Ovary (tissue), 3 donors: ENCODE data around the gene RRP36.

Source experiments
- CTCF ChIP-seq, 3 donors: fragments of 450-650 bp in 2 of 3; fragments of 200-600 bp in 1 of 3; IDR thresholded peaks; one replicate each; pipeline versions ENCODE4 v1.5.1 to v1.8.0; 2016 to 2022; ENCODE audit warnings: antibody characterized with exemption in 3 of 3, mild to moderate bottlenecking in 1 of 3
- EP300 ChIP-seq: sonication (generic); formaldehyde crosslinking; IDR thresholded peaks from one replicate; pipeline ENCODE4 v1.6.1; 2017; ENCODE audit warnings: antibody characterized with exemption
- donor health status: DM: no; HTN: no; CAD: no.

DNA sequence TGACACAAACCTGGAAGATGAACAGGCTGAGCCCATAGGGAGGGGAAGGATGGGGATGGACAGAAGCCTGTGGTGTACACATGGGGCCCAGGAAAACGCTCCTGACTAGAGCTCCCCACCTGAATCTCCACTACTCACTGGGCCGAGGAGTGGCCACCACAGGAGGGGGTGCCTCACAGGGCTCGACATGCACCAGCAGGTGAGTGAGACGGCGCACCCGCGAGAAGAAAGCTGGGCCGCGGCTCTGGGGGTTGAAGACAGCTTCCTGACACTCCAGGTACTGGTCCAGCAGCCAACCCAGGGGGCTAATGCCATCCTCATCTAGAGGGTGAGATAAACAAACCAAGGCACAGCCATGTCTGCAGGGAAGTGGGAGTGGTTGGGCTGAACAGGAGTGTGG is 21.9 kb downstream of the RRP36 start:
- TF ChIP-seq EP300 (no peak), CTCF (IDR thresholded peaks at IDR 0.05) (no peak)
